ENCODE results near the gene ME3. TPM values are rescaled to one million over a fixed set of nuclear protein-coding genes. Genes with fewer than 3 reads are reported as not detected.
A peak's percentile ranks its signal among the peaks of the same experiment; 100 is the strongest.

The ME3 gene
- polyA plus RNA-seq, 1 donor (not counting 4 experiments of a cell fraction or from before 2014, with no cell fraction given) = 1.0 TPM

DNA sequence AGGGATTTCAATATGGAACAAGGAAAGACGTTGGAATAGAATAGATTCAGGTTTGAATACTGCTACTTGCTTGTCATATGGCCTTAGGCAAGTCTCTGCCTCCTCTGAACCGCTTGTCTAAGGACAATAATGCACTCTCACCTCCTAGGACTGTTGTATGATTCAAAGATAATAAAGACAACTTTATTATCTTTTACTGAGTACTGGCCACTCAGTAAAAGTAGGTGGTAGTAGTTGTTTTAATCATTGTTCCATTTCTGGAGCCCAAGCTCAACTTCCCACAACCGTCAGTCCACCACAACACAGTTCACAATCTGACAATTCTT, 134.2 kb downstream of the ME3 start:
- Histone ChIP-seq H4K20me1 (ENCODE audit: control insufficient read depth, extremely low read depth, insufficient read depth, low read length) (no peaks in the 10 kb centered on the region), H3K4me3 (ENCODE audit: control insufficient read depth in 2 of 3, extremely low read depth in 1 of 3, insufficient read depth in 2 of 3, low read depth in 1 of 3, low read length in 3 of 3) (no peak overlapping the region), H3K9me3 (ENCODE audit: control insufficient read depth, low read depth, low read length) (no peaks in the 10 kb centered on the region), H3K27ac (ENCODE audit: control insufficient read depth, insufficient read depth, low read length) (no peak overlapping the region), H2AFZ (ENCODE audit: control insufficient read depth, low read length) (no peak overlapping the region), H3K9me1 (ENCODE audit: control insufficient read depth, extremely low read depth, insufficient read depth, low read length) (no peaks in the 10 kb centered on the region), H3K79me2 (ENCODE audit: control insufficient read depth, insufficient read depth, low read length) (no peaks in the 10 kb centered on the region), H3K4me2 (ENCODE audit: control insufficient read depth, extremely low read depth, insufficient read depth, low read depth, low read length) (no peak overlapping the region), H3K36me3 (ENCODE audit: control insufficient read depth in 2 of 2, extremely low read depth in 1 of 2, insufficient read depth in 2 of 2, low read length in 2 of 2) (no peaks in the 10 kb centered on the region), H3K9ac (ENCODE audit: control insufficient read depth, extremely low read depth, insufficient read depth, low read length) (no peak overlapping the region), H3K27me3 (ENCODE audit: control insufficient read depth, extremely low read depth, insufficient read depth, low read length) (no peaks in the 10 kb centered on the region), H3K4me1 (ENCODE audit: control insufficient read depth, extremely low read depth, insufficient read depth, low read length) (no peaks in the 10 kb centered on the region)
- DNase-seq (ENCODE audit: low read depth, low spot score) = no peak
- dilution Hi-C loops (cut with MboI; ENCODE audit: extremely low pct_ligation_motif_present, low sequenced_read_pairs) = no loop called here
- FAIRE-seq = no peak
- no peak for TF ChIP-seq EZH2 (IDR thresholded peaks at IDR 0.05; ENCODE audit: low read length)
- TF ChIP-seq, protein P1, sequence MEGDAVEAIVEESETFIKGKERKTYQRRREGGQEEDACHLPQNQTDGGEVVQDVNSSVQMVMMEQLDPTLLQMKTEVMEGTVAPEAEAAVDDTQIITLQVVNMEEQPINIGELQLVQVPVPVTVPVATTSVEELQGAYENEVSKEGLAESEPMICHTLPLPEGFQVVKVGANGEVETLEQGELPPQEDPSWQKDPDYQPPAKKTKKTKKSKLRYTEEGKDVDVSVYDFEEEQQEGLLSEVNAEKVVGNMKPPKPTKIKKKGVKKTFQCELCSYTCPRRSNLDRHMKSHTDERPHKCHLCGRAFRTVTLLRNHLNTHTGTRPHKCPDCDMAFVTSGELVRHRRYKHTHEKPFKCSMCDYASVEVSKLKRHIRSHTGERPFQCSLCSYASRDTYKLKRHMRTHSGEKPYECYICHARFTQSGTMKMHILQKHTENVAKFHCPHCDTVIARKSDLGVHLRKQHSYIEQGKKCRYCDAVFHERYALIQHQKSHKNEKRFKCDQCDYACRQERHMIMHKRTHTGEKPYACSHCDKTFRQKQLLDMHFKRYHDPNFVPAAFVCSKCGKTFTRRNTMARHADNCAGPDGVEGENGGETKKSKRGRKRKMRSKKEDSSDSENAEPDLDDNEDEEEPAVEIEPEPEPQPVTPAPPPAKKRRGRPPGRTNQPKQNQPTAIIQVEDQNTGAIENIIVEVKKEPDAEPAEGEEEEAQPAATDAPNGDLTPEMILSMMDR (optimal IDR thresholded peaks at IDR 0.05 in 1 of 3, IDR thresholded peaks at IDR 0.05 in 1 of 3, conservative IDR thresholded peaks at IDR 0.05 in 1 of 3; ENCODE audit: extremely low read depth in 1 of 3, insufficient read depth in 2 of 3, low read length in 3 of 3) = no peak

DNA sequence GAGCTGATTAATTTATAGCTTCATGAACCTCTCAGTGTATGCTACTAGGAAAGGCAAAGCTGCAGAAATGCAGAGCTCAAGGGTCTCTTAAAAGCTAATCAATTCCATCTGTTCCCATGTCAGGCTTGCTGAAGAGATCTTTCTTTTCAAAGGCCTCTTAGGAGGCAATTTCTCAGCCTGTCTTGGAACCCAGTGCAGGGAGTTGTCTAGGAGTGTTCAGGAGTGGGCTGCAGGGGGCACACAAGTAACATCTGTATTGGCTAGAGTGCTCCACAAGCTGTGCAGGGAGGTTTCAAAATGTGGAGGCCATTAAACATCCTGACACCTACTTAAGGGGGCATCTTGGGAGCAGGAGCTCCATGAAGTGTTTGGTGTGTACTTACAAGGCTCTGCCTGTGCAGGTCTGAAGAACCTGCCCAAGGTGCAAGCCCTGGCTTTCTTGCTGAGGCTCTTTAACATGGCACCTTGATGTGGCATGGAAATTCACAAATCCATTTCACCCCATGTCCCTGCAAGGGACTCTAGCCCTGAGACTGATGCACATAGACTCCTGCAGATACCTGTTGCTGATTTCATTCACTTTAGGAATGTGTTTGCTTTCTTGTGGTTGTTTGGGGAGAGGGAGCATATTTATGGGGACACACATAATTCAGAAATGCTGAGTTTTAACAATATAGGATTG, 134.7 kb downstream of the ME3 start:
- Histone ChIP-seq H3K9me1 (ENCODE audit: control insufficient read depth, extremely low read depth, insufficient read depth, low read length) (no peaks in the 10 kb centered on the region), H3K27ac (ENCODE audit: control insufficient read depth, insufficient read depth, low read length) (no peak overlapping the region), H4K20me1 (ENCODE audit: control insufficient read depth, extremely low read depth, insufficient read depth, low read length) (no peaks in the 10 kb centered on the region), H3K36me3 (ENCODE audit: control insufficient read depth in 2 of 2, extremely low read depth in 1 of 2, insufficient read depth in 2 of 2, low read length in 2 of 2) (no peaks in the 10 kb centered on the region), H3K4me1 (ENCODE audit: control insufficient read depth, extremely low read depth, insufficient read depth, low read length) (no peaks in the 10 kb centered on the region), H3K4me2 (ENCODE audit: control insufficient read depth, extremely low read depth, insufficient read depth, low read depth, low read length) (no peak overlapping the region), H3K9ac (ENCODE audit: control insufficient read depth, extremely low read depth, insufficient read depth, low read length) (no peak overlapping the region), H2AFZ (ENCODE audit: control insufficient read depth, low read length) (no peak overlapping the region), H3K79me2 (ENCODE audit: control insufficient read depth, insufficient read depth, low read length) (no peaks in the 10 kb centered on the region), H3K9me3 (ENCODE audit: control insufficient read depth, low read depth, low read length) (no peaks in the 10 kb centered on the region), H3K27me3 (ENCODE audit: control insufficient read depth, extremely low read depth, insufficient read depth, low read length) (no peaks in the 10 kb centered on the region), H3K4me3 (ENCODE audit: control insufficient read depth in 2 of 3, extremely low read depth in 1 of 3, insufficient read depth in 2 of 3, low read depth in 1 of 3, low read length in 3 of 3) (no peak overlapping the region)
- no peak for FAIRE-seq
- dilution Hi-C loops (cut with MboI; ENCODE audit: extremely low pct_ligation_motif_present, low sequenced_read_pairs) = no loop called here
- DNase-seq (ENCODE audit: low read depth, low spot score) = no peak
- no peak for TF ChIP-seq EZH2 (IDR thresholded peaks at IDR 0.05; ENCODE audit: low read length)
- TF ChIP-seq, protein P1 (optimal IDR thresholded peaks at IDR 0.05 in 1 of 3, IDR thresholded peaks at IDR 0.05 in 1 of 3, conservative IDR thresholded peaks at IDR 0.05 in 1 of 3; ENCODE audit: extremely low read depth in 1 of 3, insufficient read depth in 2 of 3, low read length in 3 of 3) = peak in 2 of 3 experiments; percentile 10 to 37
